ENCODE results near the gene PKDCC. TPM values are rescaled to one million over a fixed set of nuclear protein-coding genes. Genes with fewer than 3 reads are reported as not detected.
A peak's percentile ranks its signal among the peaks of the same experiment; 100 is the strongest.
"Not testable (repeated sequence)": the region's sequence is repeated elsewhere in the genome, so short reads cannot be mapped to it uniquely, and the experiment has no call there.

The PKDCC gene
- total and polyA plus RNA-seq, 2 donors from 2014 or later, result 28.1 to 52.2 TPM

DNA sequence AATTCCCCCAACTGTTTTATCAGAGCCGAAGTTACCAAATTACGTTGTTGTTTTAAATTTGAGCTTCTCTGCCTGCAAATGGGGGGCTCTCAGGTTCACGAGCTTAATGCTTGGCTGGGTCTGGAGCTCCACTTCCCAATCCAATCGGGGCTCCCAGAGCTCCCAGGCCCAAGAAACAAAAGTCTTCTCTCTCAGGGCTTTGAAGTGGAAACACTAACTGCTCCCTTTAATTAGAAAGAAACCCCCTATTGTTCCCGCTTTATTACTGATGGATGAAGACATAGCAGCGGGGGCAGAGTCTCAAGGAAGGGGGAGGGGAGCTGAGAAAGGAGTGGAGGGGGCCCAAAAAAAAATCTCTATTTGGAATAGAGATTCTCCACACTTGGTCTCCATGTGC is 15.6 kb upstream of the PKDCC start:
- intact Hi-C loops (cut with DNase I), result no loop called here
- TF ChIP-seq, protein P1, sequence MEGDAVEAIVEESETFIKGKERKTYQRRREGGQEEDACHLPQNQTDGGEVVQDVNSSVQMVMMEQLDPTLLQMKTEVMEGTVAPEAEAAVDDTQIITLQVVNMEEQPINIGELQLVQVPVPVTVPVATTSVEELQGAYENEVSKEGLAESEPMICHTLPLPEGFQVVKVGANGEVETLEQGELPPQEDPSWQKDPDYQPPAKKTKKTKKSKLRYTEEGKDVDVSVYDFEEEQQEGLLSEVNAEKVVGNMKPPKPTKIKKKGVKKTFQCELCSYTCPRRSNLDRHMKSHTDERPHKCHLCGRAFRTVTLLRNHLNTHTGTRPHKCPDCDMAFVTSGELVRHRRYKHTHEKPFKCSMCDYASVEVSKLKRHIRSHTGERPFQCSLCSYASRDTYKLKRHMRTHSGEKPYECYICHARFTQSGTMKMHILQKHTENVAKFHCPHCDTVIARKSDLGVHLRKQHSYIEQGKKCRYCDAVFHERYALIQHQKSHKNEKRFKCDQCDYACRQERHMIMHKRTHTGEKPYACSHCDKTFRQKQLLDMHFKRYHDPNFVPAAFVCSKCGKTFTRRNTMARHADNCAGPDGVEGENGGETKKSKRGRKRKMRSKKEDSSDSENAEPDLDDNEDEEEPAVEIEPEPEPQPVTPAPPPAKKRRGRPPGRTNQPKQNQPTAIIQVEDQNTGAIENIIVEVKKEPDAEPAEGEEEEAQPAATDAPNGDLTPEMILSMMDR (IDR thresholded peaks at IDR 0.05; ENCODE audit: borderline replicate concordance, extremely low read depth, insufficient read depth), result no peak
- Histone ChIP-seq H3K9me3 (ENCODE audit: control insufficient read depth in 2 of 3, insufficient read depth in 1 of 3, low read length in 3 of 3) (no peaks in the 10 kb centered on the region), H3K36me3 (ENCODE audit: control insufficient read depth in 2 of 3, insufficient read depth in 3 of 3, low read length in 3 of 3) (no peaks in the 10 kb centered on the region), H3K27ac (ENCODE audit: low read depth in 2 of 2, low read length in 2 of 2) (no peak overlapping the region), H3K4me1 (ENCODE audit: control insufficient read depth in 2 of 3, insufficient read depth in 2 of 3, low read depth in 1 of 3, low read length in 3 of 3) (peaks cover 0 to 25% (median 23%) of the 10 kb centered on the region in 3 donors), H3K27me3 (ENCODE audit: control insufficient read depth, insufficient read depth, low read length) (no peaks in the 10 kb centered on the region), H3K9ac (ENCODE audit: low read length in 3 of 3) (no peak overlapping the region), H3K4me3 (ENCODE audit: low read length in 3 of 3) (no peak overlapping the region)
- DNase-seq (peak in 4 of 5 donors; percentile 76 to 91 (median 84)), FAIRE-seq (no peak)

DNA sequence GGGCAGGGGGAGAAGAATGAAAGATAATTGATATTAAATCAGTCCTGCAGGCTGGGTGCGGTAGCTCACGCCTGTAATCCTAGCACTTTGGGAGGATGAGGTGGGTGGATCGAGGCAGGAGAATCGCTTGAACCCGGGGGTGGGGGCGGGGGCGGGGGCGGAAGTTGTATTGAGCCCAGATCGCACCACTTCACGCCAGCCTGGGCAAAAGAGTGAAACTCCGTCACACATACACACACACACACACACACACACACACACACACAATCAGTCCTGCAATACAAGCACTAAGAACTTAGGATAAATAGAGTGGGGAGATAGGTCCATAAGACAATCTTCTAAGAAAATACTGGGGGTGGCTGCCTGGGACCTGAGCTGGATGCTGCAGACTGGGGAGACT is 15.1 kb upstream of the PKDCC start:
- no peak overlapping the region for H3K27ac ChIP-seq (ENCODE audit: low read depth in 2 of 2, low read length in 2 of 2)
- no peaks in the 10 kb centered on the region for H3K27me3 ChIP-seq (ENCODE audit: control insufficient read depth, insufficient read depth, low read length)
- H3K9me3 ChIP-seq (ENCODE audit: control insufficient read depth in 2 of 3, insufficient read depth in 1 of 3, low read length in 3 of 3), result no peaks in the 10 kb centered on the region
- no peaks in the 10 kb centered on the region for H3K36me3 ChIP-seq (ENCODE audit: control insufficient read depth in 2 of 3, insufficient read depth in 3 of 3, low read length in 3 of 3)
- no peak overlapping the region for H3K4me3 ChIP-seq (ENCODE audit: low read length in 3 of 3)
- intact Hi-C loops (cut with DNase I), result no loop called here
- peaks cover 0 to 25% (median 23%) of the 10 kb centered on the region in 3 donors for H3K4me1 ChIP-seq (ENCODE audit: control insufficient read depth in 2 of 3, insufficient read depth in 2 of 3, low read depth in 1 of 3, low read length in 3 of 3)
- TF ChIP-seq, protein P1 (IDR thresholded peaks at IDR 0.05; ENCODE audit: borderline replicate concordance, extremely low read depth, insufficient read depth), result no peak
- DNase-seq (peak in 3 of 5 donors; percentile 60 to 82 (median 70)), FAIRE-seq (no peak)
- no peak overlapping the region for H3K9ac ChIP-seq (ENCODE audit: low read length in 3 of 3)

DNA sequence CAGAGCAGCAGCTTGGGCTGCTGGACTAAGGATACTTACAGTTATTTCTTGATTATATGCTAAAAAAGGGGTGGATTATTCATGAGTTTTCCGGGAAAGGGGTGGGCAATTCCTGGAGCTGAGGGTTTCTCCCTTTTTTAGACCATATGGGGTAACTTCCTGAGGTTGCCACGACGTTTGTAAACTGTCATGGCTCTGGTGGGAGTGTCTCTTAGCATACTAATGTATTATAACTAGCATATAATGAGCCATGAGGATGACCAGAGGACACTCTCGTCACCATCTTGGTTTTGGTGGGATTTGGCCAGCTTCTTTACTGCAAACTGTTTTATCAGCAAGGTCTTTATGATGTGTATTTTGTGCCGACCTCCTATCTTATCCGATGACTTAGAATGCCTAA is 13.7 kb upstream of the PKDCC start:
- DNase-seq; intact Hi-C loops (cut with DNase I); H3K27ac ChIP-seq (ENCODE audit: low read depth in 2 of 2, low read length in 2 of 2); H3K9me3 ChIP-seq (ENCODE audit: control insufficient read depth in 2 of 3, insufficient read depth in 1 of 3, low read length in 3 of 3); H3K36me3 ChIP-seq (ENCODE audit: control insufficient read depth in 2 of 3, insufficient read depth in 3 of 3, low read length in 3 of 3); H3K4me3 ChIP-seq (ENCODE audit: low read length in 3 of 3); H3K9ac ChIP-seq (ENCODE audit: low read length in 3 of 3); FAIRE-seq; H3K27me3 ChIP-seq (ENCODE audit: control insufficient read depth, insufficient read depth, low read length): not testable (repeated sequence)
- peaks cover 0 to 20% (median 16%) of the 10 kb centered on the region in 3 donors for H3K4me1 ChIP-seq (ENCODE audit: control insufficient read depth in 2 of 3, insufficient read depth in 2 of 3, low read depth in 1 of 3, low read length in 3 of 3)

DNA sequence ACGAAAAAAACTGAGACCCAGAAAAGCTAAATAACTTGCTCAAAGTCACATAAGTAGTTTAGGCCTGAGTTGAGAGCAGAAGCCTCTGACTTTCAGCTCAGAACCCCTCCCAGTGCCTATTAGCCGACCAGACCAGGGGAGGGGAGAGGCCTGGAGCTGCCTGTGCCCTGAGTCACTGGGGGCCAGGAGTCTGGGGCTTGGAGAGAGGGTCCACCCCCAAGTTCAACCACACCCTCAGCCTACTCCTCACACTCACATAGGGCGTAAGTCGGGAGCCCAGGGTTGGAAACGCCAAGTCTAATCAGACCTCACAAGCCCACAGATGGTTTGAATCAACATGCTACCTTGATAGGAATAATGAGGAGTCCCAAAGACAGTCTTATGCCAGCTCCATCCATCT is 12.6 kb upstream of the PKDCC start:
- peaks cover 0 to 12% (median 9%) of the 10 kb centered on the region in 3 donors for H3K4me1 ChIP-seq (ENCODE audit: control insufficient read depth in 2 of 3, insufficient read depth in 2 of 3, low read depth in 1 of 3, low read length in 3 of 3)
- no peak overlapping the region for H3K4me3 ChIP-seq (ENCODE audit: low read length in 3 of 3)
- no peak for FAIRE-seq
- no peaks in the 10 kb centered on the region for H3K9me3 ChIP-seq (ENCODE audit: control insufficient read depth in 2 of 3, insufficient read depth in 1 of 3, low read length in 3 of 3)
- H3K27ac ChIP-seq (ENCODE audit: low read depth in 2 of 2, low read length in 2 of 2), result no peak overlapping the region
- H3K36me3 ChIP-seq (ENCODE audit: control insufficient read depth in 2 of 3, insufficient read depth in 3 of 3, low read length in 3 of 3), result no peaks in the 10 kb centered on the region
- intact Hi-C loops (cut with DNase I), result no loop called here
- H3K27me3 ChIP-seq (ENCODE audit: control insufficient read depth, insufficient read depth, low read length), result no peaks in the 10 kb centered on the region
- DNase-seq, result no peak
- TF ChIP-seq, protein P1 (IDR thresholded peaks at IDR 0.05; ENCODE audit: borderline replicate concordance, extremely low read depth, insufficient read depth), result no peak
- no peak overlapping the region for H3K9ac ChIP-seq (ENCODE audit: low read length in 3 of 3)

Measured in kidney (tissue), 14 donors.